Activated CD8-positive, alpha-beta memory T cell treated with anti-CD3 and anti-CD28 coated beads for 24 hours (primary cell): ENCODE measurements around the gene BCL2L12.
A peak's percentile ranks its signal among the peaks of the same experiment; 100 is the strongest.

Experiments
- DNase-seq: peaks from one replicate; pipeline ENCODE4 v3.0.0-alpha.2; 2020

BCL2L12 gene

DNA sequence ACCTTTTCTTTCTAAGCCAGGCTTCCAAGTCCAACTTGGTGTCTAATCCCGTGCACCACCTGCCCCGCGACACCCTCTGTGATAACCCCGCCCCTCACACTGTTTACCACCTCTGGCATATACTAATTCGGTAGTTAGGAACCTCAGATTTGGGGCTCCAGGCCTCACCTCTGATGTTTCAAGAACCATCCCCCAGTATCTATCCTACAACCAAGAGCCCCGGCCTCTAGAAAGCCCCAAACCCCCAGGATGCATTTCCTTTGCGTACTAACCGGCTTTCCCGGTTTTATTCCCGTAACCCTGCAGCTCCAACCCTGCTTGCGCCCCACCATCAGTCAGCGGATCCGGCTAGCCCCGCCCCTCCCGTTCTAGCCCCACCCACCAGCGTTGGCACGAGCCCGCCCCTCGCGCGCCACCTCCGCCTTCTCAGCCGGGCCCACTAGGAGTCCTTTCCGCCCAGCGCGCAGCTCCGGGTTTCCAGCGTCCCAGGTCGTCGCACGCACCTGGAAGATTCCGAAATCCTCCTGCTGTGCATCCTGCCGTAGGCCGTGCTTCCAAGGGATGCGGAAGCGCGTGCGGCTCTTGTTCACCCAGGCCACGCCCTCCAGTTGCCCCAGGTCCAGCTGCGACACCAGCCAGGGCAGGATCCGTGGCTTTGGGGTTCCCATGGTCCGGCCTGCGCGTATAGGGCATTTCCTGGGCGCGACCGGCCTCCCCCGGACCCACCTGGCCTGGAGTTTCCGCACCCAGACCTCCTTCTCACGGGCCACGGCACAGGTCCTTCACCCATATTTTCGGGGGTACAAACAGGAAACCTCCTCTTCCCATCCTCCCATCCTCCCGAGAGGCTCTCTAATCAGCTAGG lies 1.3 kb upstream of the BCL2L12 start:
- peak; percentile 96 for DNase-seq

DNA sequence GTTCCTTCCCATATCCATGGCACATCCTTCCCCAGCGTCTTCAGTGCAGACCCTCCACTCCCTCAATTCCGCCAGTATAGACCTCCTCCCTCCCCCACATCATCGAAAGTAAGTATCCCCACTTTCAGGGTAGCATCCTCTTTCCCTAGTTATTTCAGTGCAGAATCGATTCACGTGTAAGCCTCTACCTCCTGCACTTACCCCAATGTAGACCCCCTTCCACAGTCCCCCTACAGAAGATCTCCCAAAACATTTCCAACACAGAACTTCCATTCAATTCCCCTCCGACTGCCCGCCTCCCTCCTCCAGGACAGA lies 740 bp upstream of the BCL2L12 start:
- no peak for DNase-seq

DNA sequence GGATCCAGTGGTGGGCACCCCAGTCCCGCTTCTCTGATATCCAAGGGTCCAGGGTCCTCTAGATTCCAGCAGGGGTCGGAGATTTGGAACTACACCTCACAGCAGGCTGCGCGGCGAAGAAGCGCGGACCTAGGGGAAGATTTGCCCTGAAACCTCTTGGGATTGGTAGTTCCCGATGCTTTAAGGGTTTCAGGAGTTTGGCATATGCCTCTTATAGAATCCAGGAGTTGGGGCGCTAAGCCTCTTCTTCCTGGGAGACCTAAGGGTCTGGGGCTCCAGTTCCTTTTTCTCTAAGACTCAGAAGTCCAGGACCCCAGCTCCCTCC lies 349 bp downstream of the BCL2L12 start:
- no peak for DNase-seq

DNA sequence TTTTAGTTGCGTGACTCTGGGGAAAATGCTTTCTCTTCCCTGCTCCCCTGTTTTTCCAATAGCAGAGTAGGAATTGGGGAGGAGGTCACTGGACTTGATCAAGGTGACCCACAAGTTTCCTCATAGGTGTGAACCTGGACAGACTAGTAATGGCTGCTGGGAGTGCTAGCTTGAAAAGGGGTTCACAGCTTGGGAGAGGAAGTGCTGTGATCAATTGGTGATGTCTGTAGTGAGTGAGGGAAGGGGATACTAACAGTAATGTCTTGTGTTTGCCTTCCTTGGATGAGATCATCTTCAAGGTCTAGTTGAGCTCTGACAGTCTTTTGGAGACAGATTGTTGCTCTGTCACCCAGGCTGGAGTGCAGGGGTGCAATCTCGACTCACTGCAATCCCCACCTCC lies 1.7 kb downstream of the BCL2L12 start:
- no peak for DNase-seq

DNA sequence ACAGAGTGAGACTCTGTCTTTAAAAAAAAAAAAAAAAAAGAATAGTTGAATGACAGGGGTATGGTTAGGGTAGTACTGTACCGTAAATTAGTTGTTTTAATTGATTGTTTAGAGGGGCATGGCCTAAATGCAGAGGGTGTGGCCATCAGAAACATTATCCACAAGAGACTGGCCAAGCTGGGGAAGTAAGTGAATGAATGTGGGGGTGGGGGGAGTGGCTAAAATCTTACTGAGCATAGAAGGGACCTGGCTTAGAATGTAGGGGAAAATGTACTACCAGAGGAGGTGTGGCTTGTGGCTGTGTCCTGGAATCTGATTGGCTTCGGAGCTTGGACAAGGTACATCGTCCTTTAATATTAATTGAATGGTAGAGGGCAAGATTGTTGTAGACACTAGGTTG lies 3.8 kb downstream of the BCL2L12 start:
- DNase-seq = no peak

DNA sequence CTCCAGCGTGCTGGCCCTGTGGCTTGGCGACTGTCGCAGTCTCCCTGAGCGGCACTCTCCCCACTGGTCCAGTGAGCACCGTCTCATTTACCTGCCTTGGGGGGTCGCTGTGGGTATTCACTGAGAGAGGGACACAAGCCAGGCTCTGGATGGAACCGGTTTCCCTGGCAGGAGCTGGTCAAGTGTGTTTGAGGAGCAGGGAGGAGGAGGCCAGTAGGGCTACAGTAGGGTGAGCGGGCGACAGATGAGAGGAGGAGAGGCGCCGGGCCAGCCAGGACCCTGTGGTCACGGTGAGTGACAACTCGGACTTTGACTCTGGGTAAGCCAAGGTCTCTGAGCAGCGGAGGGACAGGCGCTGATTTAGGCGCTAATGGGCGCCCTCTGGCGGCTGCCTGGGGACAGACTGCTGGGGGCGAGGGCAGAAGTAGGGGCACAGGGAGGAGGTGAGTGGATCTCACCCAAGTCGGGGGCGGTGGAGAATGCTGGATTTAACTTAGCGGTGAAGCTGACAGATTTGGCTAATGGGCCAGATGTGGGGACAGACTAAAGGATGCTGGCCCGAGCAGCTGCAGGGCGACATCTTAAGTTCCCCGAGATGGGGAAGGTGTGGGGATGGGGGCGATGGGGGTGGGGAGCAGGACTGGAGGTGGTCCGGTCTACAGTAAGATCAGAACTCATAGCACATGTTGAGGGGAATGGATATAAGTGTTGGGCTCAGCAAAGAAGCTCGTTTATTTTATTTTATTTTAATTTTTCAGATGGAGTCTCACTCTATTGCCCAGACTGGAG lies 6.6 kb downstream of the BCL2L12 start:
- DNase-seq = peak; percentile 90

DNA sequence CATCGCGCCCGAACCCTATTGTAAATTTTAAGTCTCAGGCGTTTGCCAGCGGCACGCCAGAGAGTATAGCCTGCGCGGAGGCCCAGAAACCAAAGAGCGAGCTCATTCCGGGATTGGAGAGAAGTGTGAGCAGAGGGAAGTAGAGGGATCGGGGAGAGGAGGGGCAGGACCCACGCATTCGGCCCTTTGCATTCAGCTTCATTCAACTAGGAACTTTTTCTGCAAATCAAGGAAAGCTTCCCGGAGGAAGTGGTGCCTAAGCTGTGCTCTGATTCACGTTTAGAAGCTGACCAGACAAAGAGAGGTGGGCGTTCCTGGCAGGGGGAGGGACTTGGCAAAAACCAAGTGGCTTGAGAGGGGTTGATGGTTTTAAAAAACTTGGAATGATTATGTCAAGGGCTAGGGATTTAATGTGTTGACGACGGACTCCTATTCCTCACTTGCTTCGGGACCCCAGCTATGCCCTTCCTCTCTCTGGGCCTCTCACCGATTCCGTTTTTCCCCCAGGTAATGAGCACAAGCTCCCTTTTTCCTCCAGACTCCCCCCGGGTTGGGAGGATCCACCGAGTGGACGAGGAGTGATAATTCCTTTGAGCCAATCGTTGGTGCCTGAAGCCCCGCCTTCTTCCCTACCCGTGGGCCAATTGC lies 10.5 kb downstream of the BCL2L12 start:
- no peak for DNase-seq

DNA sequence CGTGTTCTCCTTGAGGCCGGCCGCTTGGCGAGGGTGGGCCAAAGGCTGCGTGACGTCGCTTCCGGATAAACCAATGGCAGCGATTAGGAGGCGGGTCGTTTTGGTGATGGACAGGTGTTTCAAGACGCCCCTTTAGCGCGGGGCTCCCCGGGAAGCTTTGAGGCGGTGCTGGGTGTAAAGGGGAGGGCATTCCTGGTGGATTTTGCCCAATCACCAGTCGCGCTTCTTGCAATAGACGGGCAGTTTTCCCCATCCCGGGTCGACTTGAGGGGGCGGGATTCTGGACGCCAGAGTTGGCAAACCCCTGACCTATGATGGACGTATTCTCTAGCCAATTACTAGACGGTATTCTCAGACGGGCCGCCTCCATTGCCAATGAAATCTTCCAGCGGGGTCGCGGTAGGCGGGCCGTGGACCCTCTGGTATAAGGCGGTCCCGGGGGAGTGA lies 11.1 kb downstream of the BCL2L12 start:
- DNase-seq = peak; percentile 99

DNA sequence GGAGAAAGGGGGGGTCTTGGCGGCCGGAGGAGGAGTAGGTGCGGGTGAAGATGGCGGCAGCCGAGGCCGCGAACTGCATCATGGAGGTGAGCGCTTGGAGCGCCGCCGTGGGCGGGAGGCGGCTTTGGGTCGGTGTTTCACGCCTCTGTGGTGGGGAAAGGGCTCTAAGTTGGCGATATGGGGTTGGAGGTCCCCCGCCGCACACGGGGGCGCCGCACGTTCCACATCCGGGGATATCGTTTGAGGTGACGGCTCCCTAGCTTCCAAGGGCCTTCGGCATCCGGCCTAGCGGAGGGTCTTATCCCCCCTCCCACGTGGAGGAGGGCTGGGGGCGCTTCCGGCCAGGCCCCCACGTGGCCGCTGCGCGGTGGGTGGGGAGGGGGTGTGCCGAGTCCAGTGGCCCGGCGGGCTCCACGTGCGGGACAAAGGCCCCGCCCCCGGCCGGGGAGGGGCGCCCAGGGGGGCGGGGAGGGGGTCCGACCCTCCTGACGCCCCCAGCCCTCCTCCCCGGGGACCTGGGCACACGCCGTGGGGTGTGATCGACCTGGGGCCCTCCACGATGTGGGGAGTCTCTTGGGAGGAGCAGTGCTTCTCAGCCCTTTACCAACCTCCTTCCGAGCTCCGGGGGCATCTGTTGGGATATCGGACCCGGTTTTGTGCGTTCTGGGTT lies 11.6 kb downstream of the BCL2L12 start, which contains the start of gene PRMT1:
TSS of gene PRMT1 (plus strand) at position 41 of the 670 bp plus-strand sequence. CDS start at position 51, 10 bp downstream.
- no peak for DNase-seq

DNA sequence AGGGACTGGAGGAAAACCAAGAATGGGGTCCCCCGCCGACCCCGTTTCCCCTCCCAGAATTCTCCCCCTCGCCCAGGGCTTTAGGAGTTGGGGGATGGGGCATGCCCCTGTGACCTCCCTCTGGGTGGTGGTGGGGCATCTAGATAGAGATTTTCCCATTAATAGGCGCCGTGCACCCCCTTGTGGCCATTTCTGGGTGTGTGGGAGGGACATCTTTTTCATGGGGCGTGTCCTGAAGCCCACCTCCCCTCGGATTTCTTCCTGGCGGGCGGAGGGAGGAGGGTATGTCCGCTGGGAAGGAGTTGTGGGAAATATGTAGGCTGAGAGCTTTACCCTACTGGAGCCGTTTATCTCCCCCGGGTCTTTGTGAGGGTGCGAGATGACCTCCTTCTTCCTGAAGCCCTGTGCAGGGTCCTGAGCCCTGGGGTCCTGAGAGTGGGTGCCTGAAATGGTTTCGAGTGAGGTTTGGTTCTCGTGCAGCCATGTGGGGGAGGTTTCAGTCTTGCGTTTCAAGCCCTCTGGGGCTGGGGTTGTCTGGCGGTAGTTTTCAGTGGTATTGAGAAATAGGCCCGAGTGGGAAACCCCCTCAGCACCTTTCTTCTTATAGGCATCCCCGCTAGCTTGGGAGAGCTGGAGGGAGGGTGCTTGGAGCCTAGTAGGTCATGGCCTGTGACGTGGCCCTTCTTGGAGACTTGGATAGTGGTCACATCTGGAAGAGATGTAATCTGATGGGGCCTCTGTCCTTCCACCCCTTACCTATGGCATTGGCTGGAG lies 12.4 kb downstream of the BCL2L12 start:
- DNase-seq = peak; percentile 91

DNA sequence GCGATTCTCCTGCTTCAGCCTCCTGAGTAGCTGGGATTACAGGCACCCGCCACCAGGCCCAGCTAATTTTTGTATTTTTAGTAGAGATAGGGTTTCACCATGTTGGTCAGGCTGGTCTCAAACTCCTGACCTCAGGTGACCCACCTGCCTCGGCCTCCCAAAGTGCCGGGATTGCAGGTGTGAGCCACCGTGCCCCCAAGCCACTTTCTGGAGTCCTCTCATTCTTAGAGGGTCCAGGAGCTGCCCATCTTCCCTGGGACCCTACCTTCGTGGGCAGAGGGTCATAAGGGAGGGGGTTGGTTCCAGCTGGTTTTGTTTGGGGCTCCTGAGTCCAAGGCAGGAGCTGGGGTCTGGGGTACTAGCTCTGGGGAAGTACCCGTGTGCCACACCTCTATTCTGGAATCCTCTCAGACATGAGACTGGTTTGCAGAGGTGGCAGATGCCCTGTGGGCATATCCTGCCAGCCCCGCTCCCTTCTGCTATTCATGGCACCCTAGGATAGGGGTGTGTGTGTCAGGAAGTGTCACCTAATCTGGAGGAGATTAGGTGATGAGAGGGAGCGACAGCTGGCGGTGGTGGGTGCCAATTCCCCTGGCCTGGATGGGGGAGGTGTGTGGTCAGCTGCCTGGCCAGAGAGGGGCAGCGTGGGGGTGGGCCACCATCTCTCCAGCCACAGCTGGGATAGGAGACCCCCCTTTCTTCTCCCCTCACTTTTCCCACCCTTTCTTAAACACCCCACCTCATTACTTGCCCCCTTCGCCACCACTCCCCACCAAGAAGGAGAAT lies 13.4 kb downstream of the BCL2L12 start:
- DNase-seq = no peak

DNA sequence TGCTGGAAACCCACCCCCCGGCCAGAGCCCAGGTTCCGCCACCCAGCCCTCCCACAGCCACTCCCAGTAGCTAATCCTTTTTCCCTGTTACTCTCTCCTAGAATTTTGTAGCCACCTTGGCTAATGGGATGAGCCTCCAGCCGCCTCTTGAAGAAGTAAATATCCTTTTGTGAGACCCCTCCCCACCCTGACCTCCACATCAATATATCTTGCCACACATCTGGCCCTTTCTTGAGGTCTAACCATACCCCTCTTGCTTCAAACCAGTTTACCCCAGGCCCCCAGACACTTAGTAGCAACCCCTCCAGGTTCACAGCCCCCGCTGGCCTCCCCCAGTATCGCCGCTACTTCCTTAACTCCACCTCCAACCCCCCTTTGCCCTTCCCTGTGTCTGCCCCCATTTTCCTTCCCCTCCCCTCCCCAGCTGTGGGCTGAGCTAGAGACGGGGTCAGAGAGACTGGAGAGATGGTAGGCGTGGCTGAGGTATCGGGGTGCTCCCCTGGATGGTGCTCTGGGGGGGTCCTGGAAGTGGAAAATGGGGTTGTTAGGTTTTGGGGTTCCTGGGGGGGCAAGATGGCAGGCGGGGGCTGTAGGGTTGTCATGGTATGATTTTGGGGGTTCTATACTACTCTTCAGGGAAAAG lies 14.2 kb downstream of the BCL2L12 start:
- no peak for DNase-seq

DNA sequence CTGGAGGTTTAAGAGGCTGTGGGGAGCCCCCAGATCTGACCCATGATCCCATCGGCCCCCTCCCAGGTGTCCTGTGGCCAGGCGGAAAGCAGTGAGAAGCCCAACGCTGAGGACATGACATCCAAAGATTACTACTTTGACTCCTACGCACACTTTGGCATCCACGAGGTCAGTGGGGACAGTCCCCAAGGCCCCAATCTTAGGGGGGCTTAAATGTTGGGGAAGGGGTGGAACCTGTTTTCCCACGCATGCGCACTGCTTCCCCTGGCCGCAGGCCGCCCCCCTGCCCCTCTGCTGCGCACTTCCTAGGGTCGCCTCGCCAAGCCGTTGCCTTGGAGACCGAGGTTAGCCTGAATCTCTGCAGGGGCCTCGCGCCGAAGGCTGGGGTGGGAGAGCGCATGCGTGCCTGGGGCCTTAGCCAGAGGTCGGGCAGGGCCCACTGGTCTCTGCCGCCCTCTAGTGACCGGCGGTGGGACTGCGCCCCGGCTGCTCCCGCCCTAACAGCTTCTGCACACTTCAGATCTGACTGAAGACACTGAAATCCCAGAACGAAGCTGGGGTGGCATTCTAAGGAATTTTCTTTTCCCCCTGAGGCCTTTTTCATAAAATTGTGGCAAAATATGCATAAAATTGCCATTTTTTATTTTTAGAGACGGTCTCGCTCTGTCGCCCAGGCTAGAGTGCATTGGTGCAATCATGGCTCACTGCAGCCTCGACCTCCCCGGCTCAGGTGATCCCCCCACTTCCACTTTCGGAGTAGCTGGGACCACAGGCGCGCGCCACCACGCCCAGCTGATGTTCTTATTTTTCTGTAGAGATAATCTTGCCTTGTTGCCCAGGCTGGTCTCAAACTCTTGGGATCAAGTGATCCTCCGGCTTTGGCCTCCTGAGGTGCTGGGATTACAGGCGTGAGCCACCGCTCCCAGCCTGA lies 15.0 kb downstream of the BCL2L12 start:
- peak; percentile 99 for DNase-seq

DNA sequence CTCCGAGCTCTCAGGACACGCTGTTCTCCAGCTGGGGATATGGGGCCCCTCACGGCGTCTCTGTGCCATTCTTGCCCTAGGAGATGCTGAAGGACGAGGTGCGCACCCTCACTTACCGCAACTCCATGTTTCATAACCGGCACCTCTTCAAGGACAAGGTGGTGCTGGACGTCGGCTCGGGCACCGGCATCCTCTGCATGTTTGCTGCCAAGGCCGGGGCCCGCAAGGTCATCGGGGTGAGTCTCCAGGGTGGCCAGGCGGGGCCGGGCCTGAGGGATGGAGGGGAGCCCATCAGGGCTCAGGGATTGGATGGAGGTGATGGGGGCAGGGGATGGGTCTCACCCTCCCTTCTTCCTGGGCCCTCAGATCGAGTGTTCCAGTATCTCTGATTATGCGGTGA lies 16.1 kb downstream of the BCL2L12 start:
- DNase-seq = no peak

DNA sequence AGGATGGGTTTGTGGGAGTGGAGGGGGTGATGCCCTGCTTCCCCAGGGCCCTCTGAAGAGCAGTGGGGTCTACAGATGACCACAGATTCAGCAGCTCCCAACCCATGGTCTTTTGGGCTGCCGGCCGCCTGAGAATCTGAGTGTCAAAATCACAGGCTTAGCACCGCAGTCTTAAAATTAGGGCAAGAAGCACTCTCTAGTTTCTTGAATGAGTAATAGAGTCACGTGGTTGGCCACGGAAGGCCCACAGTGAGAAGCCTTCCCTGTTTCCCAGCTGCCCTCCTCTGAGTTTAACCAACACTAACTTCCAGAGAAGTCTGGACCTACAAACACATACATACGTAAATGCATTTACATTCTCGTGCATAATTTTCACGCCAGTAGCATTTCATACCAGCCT lies 16.5 kb downstream of the BCL2L12 start:
- DNase-seq = no peak

DNA sequence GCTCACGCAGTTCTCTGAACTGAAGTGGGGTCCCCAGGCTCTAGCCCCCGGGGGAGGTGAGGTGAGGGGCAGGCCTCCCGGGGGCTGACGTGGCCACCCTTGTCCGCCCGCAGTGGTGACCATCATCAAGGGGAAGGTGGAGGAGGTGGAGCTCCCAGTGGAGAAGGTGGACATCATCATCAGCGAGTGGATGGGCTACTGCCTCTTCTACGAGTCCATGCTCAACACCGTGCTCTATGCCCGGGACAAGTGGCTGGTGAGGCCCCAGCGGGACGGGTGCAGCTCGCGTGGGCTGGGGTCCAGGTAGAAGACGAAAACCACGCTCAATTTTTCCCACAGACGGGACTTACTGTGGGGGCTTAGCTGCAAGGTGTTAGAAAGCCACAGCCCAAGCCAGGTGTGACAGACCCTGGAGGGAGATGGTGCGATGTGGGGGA lies 18.1 kb downstream of the BCL2L12 start:
- DNase-seq = no peak

DNA sequence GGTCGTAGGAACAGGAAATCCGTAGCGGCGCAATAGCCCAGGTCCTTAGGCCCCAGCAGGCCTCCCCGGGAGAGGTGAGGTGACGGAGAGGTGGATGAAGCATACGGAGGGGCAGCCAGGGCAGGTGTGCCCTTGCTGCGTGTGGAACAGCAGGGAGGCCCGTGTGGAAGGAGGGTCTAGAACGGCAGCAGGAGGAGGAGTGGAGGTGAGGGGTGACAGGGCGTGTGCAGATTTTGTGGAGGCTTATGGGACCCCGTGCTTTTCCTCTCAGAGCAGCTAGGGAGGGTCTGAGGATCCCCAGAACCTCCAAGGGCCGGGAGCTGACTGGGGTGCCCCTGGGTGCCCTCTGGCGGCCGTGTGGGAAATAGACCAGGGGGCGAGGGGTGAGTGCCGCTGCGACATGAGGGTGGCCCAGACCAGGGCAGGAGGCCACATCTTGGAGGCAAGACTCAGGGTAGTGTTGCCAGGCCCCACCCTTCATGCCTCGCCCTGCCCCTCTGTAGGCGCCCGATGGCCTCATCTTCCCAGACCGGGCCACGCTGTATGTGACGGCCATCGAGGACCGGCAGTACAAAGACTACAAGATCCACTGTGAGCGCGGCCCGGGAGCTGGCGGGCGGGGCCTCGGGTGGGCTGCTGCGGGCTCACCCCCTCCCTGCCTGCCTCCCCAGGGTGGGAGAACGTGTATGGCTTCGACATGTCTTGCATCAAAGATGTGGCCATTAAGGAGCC lies 18.7 kb downstream of the BCL2L12 start:
- peak; percentile 62 for DNase-seq

DNA sequence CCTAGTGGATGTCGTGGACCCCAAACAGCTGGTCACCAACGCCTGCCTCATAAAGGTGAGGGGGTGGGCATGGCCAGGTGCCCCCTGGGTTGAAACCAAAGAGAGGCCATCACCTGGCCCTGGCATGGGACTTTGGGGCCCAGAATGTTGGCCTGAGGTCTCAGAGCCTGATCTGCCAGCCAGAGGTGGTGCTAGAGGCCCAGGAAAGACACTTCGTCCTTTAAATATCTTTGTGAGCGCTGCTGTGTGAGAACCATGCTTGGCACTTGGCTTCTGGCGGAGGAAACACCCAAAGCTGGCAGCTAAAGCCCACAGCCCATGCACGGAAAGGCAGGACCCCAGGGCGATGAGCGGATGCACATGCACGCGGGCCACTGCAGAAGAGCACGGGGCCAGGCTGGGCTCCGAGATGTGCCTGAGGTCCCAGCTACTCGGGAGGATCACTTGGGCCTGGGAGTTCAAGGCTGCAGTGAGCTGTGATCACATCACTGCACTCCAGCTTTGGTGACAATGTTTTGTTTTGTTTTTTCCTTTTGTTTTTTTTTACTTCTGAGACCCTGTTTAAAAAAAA lies 19.3 kb downstream of the BCL2L12 start:
- DNase-seq = no peak

DNA sequence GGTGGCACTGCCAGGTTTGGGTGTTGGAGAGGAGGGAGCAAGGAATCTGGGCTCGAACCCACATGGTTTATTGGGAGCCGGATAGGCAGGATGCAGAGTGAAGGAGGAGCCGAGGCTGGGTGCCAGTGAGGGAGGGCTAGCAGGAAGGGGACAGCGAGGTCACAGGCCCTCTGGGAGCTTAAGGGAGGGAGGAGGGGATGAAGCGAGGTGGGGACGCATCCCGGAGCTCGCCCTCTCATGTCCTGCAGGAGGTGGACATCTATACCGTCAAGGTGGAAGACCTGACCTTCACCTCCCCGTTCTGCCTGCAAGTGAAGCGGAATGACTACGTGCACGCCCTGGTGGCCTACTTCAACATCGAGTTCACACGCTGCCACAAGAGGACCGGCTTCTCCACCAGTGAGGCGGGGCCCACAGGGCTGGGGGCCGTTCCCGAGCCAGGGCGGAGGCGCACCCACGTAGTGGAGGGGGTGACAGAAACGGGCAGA lies 20.2 kb downstream of the BCL2L12 start:
- no peak for DNase-seq
